Lower lobe of right lung (tissue), 2 donors: ENCODE measurements around the gene KCNJ1. TPM values are rescaled to one million over a fixed set of nuclear protein-coding genes. Genes with fewer than 3 reads are reported as not detected.

Experiments
- ATAC-seq, 2 donors: fragments of 200-7000 bp; cut with Tn5 transposase; one replicate each; pipeline ENCODE4 v1.9.1; 2020 to 2022; ENCODE audit warnings: mild to moderate bottlenecking in 2 of 2, moderate library complexity in 2 of 2
- DNase-seq: peaks from one replicate; pipeline ENCODE4 v3.0.0-alpha.2; 2020
- H3K27ac ChIP-seq: fragments of 200-600 bp; one replicate; pipeline ENCODE4 v1.8.0; 2022
- H3K27me3 ChIP-seq: fragments of 200-600 bp; one replicate; pipeline ENCODE4 v1.8.0; 2022; ENCODE audit warnings: low read depth
- H3K36me3 ChIP-seq: fragments of 200-600 bp; one replicate; pipeline ENCODE4 v1.8.0; 2022; ENCODE audit warnings: mild to moderate bottlenecking
- H3K4me1 ChIP-seq: fragments of 200-600 bp; one replicate; pipeline ENCODE4 v1.8.0; 2022
- H3K4me3 ChIP-seq: fragments of 200-600 bp; one replicate; pipeline ENCODE4 v1.8.0; 2022; ENCODE audit warnings: mild to moderate bottlenecking
- H3K9me3 ChIP-seq: fragments of 200-600 bp; one replicate; pipeline ENCODE4 v1.8.0; 2022
- CTCF ChIP-seq: fragments of 200-600 bp; IDR thresholded peaks from one replicate; pipeline ENCODE4 v1.8.0; 2022; ENCODE audit warnings: antibody characterized with exemption, mild to moderate bottlenecking
- intact Hi-C: fragments of 100-400 bp; cut with DNase I; formaldehyde crosslinking; loops from one replicate; pipeline ENCODE4 v1.11.0; 2022
- total RNA-seq: library from RNA; stranded (reverse); fragmentation: NEBNext Ultra II Directional; extraction: Animal tissue kit (Norgen Biotek cat#: 25700); gene quantifications from one replicate; pipeline ENCODE4 v1.2.1, GENCODE V29; 2021
- donor health status: DM: no; HTN: yes; CAD: no; lungs with severe emphysema.

Gene KCNJ1
- total RNA-seq, 1 donor from 2014 or later: 0.18 TPM

GRCh38 chr11:128913806-128914205, 46.7 kb upstream of the KCNJ1 start:
- no peaks in the 10 kb centered on the region for H3K9me3 ChIP-seq
- intact Hi-C loops: no loop called here
- H3K27me3 ChIP-seq: no peaks in the 10 kb centered on the region
- TF ChIP-seq CTCF: no peak
- no peak overlapping the region for H3K4me3 ChIP-seq
- H3K36me3 ChIP-seq: no peaks in the 10 kb centered on the region
- DNase-seq: no peak
- no peak overlapping the region for H3K27ac ChIP-seq
- peaks cover 9% of the 10 kb centered on the region for H3K4me1 ChIP-seq
- ATAC-seq: no peak

- no peaks in the 10 kb centered on the region for H3K27me3 ChIP-seq
- peaks cover 30% of the 10 kb centered on the region for H3K4me1 ChIP-seq
- no peak overlapping the region for H3K4me3 ChIP-seq
- H3K27ac ChIP-seq: no peak overlapping the region
- ATAC-seq (no peak), DNase-seq (no peak)
- intact Hi-C loops: no loop called here
- no peaks in the 10 kb centered on the region for H3K9me3 ChIP-seq
- no peaks in the 10 kb centered on the region for H3K36me3 ChIP-seq
- no peak for TF ChIP-seq CTCF
Observed at GRCh38 chr11:128911701-128912100, 44.6 kb upstream of the KCNJ1 start.

GRCh38 chr11:128911239-128911638, 44.1 kb upstream of the KCNJ1 start:
- no peaks in the 10 kb centered on the region for H3K36me3 ChIP-seq
- no peaks in the 10 kb centered on the region for H3K9me3 ChIP-seq
- ATAC-seq: no peak
- H3K27ac ChIP-seq: no peak overlapping the region
- peaks cover 31% of the 10 kb centered on the region for H3K4me1 ChIP-seq
- no peak for DNase-seq
- no peak for TF ChIP-seq CTCF
- H3K27me3 ChIP-seq: no peaks in the 10 kb centered on the region
- no peak overlapping the region for H3K4me3 ChIP-seq
- intact Hi-C loops: no loop called here

GRCh38 chr11:128910576-128910975, 43.5 kb upstream of the KCNJ1 start:
- Histone ChIP-seq H3K4me1 (peaks cover 37% of the 10 kb centered on the region), H3K9me3 (no peaks in the 10 kb centered on the region), H3K27ac (no peak overlapping the region), H3K36me3 (no peaks in the 10 kb centered on the region), H3K4me3 (no peak overlapping the region), H3K27me3 (no peaks in the 10 kb centered on the region)
- intact Hi-C loops: no loop called here
- no peak for TF ChIP-seq CTCF
- ATAC-seq: no peak
- DNase-seq: no peak

GRCh38 chr11:128909438-128910125, 42.5 kb upstream of the KCNJ1 start:
- ATAC-seq (no peak), DNase-seq (no peak)
- H3K9me3 ChIP-seq: no peaks in the 10 kb centered on the region
- H3K27me3 ChIP-seq: no peaks in the 10 kb centered on the region
- H3K4me3 ChIP-seq: no peak overlapping the region
- TF ChIP-seq CTCF: no peak
- H3K27ac ChIP-seq: no peak overlapping the region
- intact Hi-C loops: no loop called here
- H3K36me3 ChIP-seq: no peaks in the 10 kb centered on the region
- H3K4me1 ChIP-seq: peaks cover 45% of the 10 kb centered on the region
